ENCODE data around the gene ATG2B. TPM values are rescaled to one million over a fixed set of nuclear protein-coding genes. Genes with fewer than 3 reads are reported as not detected.

The ATG2B gene
- total RNA-seq, 1 donor from 2014 or later, result 21.0 TPM

- DNase-seq, result no peak
- ATAC-seq (ENCODE audit: low read depth), result peak; percentile 70
- POLR2A ChIA-PET, result interaction anchor here (1.4 kb wide), 1 partner anchor 17 kb away, joined by 4 read pairs; the partner anchor contains the start of genes ATG2B and GSKIP
- intact Hi-C loops (cut with micrococcal nuclease), result no loop called here
- Mint-ChIP-seq H3K4me3 (no peak overlapping the region), H3K9me3 (no peaks in the 10 kb centered on the region), H3K4me1 (peaks cover 10% of the 10 kb centered on the region), H3K27ac (peak overlapping the region; percentile 73), H3K27me3 (no peaks in the 10 kb centered on the region), H3K36me3 (ENCODE audit: low read depth) (peaks cover 34% of the 10 kb centered on the region)
- TF ChIP-seq, protein P1, sequence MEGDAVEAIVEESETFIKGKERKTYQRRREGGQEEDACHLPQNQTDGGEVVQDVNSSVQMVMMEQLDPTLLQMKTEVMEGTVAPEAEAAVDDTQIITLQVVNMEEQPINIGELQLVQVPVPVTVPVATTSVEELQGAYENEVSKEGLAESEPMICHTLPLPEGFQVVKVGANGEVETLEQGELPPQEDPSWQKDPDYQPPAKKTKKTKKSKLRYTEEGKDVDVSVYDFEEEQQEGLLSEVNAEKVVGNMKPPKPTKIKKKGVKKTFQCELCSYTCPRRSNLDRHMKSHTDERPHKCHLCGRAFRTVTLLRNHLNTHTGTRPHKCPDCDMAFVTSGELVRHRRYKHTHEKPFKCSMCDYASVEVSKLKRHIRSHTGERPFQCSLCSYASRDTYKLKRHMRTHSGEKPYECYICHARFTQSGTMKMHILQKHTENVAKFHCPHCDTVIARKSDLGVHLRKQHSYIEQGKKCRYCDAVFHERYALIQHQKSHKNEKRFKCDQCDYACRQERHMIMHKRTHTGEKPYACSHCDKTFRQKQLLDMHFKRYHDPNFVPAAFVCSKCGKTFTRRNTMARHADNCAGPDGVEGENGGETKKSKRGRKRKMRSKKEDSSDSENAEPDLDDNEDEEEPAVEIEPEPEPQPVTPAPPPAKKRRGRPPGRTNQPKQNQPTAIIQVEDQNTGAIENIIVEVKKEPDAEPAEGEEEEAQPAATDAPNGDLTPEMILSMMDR (IDR thresholded peaks at IDR 0.05), result no peak
- CTCF ChIA-PET, result no interaction called here
These were observed 17.6 kb upstream of the ATG2B start for GRCh38 chr14:96380735-96381134.

GRCh38 chr14:96376093-96376492, 13.0 kb upstream of the ATG2B start:
- TF ChIP-seq, protein P1 (IDR thresholded peaks at IDR 0.05), result no peak
- no peak for DNase-seq
- peaks cover 8% of the 10 kb centered on the region for H3K4me1 Mint-ChIP-seq
- H3K9me3 Mint-ChIP-seq, result no peaks in the 10 kb centered on the region
- intact Hi-C loops (cut with micrococcal nuclease), result no loop called here
- H3K27ac Mint-ChIP-seq, result no peak overlapping the region
- ChIA-PET POLR2A (no interaction called here), CTCF (no interaction called here)
- H3K27me3 Mint-ChIP-seq, result no peaks in the 10 kb centered on the region
- H3K36me3 Mint-ChIP-seq (ENCODE audit: low read depth), result peaks cover 8% of the 10 kb centered on the region
- H3K4me3 Mint-ChIP-seq, result no peak overlapping the region
- no peak for ATAC-seq (ENCODE audit: low read depth)

DNA sequence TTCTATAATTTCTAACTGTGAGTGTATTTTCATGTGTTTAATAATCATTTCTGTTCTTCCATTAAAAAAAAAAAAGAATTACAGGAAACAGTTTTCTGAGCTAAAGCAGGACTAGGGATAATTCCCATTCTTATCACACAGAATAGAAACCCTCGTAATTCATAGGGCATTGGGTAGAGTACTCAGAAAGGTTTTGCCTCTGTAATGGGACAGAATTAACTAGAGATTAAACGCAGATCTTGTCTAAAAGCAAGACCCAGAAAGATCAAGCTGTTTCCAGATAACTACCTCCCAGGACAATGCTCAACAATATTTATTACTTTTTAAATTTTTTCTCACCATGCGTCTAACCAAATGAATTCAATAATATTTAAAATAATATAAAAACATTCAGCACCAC, 10.4 kb upstream of the ATG2B start:
- H3K36me3 Mint-ChIP-seq (ENCODE audit: low read depth), result peaks cover 6% of the 10 kb centered on the region
- no peak overlapping the region for H3K4me3 Mint-ChIP-seq
- ATAC-seq (ENCODE audit: low read depth) (no peak), DNase-seq (no peak)
- no peaks in the 10 kb centered on the region for H3K9me3 Mint-ChIP-seq
- ChIA-PET CTCF (no interaction called here), POLR2A (no interaction called here)
- intact Hi-C loops (cut with micrococcal nuclease), result no loop called here
- H3K27ac Mint-ChIP-seq, result no peak overlapping the region
- H3K27me3 Mint-ChIP-seq, result no peaks in the 10 kb centered on the region
- TF ChIP-seq, protein P1 (IDR thresholded peaks at IDR 0.05), result no peak
- H3K4me1 Mint-ChIP-seq, result peaks cover 3% of the 10 kb centered on the region

DNA sequence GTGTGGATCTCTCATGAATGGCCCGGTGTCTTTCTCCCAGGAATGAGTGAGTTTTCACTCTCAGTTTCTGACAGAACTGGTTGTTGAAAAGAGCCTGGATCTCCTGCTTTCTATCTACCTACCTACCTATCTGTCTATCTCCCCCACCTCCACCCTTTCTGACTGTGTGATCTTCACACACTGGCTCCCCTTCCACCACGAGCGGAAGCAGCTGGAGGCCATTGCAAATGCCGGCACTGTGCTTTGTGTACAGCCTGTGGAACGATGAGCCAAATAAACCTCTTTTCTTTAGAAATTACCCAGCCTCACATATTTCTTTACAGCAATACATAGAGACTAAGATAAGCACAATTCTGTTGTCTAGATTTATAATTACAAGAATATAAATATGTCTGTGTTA, 7.4 kb upstream of the ATG2B start:
- no peak overlapping the region for H3K27ac Mint-ChIP-seq
- no peak overlapping the region for H3K4me3 Mint-ChIP-seq
- H3K27me3 Mint-ChIP-seq, result no peaks in the 10 kb centered on the region
- H3K36me3 Mint-ChIP-seq (ENCODE audit: low read depth), result peaks cover 6% of the 10 kb centered on the region
- peaks cover 7% of the 10 kb centered on the region for H3K4me1 Mint-ChIP-seq
- ChIA-PET POLR2A (no interaction called here), CTCF (no interaction called here)
- no peak for ATAC-seq (ENCODE audit: low read depth)
- intact Hi-C loops (cut with micrococcal nuclease), result no loop called here
- no peak for DNase-seq
- TF ChIP-seq, protein P1 (IDR thresholded peaks at IDR 0.05), result no peak
- H3K9me3 Mint-ChIP-seq, result no peaks in the 10 kb centered on the region

- POLR2A ChIA-PET, result interaction anchor here (0.7 kb wide), 2 partner anchors 23 to 174 kb away, joined by 4 read pairs; no protein-coding TSS in a partner anchor
- Mint-ChIP-seq H3K36me3 (ENCODE audit: low read depth) (peaks cover 2% of the 10 kb centered on the region), H3K4me1 (peaks cover 21% of the 10 kb centered on the region), H3K27me3 (no peaks in the 10 kb centered on the region), H3K27ac (no peak overlapping the region), H3K9me3 (no peaks in the 10 kb centered on the region), H3K4me3 (no peak overlapping the region)
- CTCF ChIA-PET, result no interaction called here
- TF ChIP-seq, protein P1 (IDR thresholded peaks at IDR 0.05), result no peak
- DNase-seq, result no peak
- ATAC-seq (ENCODE audit: low read depth), result no peak
- intact Hi-C loops (cut with micrococcal nuclease), result no loop called here
These were observed 5.4 kb upstream of the ATG2B start for GRCh38 chr14:96368534-96368933.
